SU-DHL-6 (cell line): ENCODE measurements around the gene ZMYM4.

Experiments used
- H2AFZ ChIP-seq: fragments of 200-600 bp; sonication (generic); 2 replicates; pipeline ENCODE4 v1.6.1; 2014; ENCODE audit warnings: low read depth, mild to moderate bottlenecking, moderate library complexity, mixed read lengths, antibody characterized with exemption, low read length; ENCODE audit not compliant: severe bottlenecking
- H3F3A ChIP-seq: fragments of 200-600 bp; shearing (Covaris generic); 2 replicates; pipeline ENCODE4 v1.6.0; 2016; ENCODE audit warnings: antibody characterized with exemption, mild to moderate bottlenecking; ENCODE audit not compliant: insufficient read depth
- H3K27ac ChIP-seq: fragments of 200-600 bp; sonication (generic); 2 replicates; pipeline ENCODE4 v1.5.1; 2016; ENCODE audit warnings: low read depth, mild to moderate bottlenecking, low read length, moderate library complexity, mixed read lengths
- H3K27me3 ChIP-seq: fragments of 200-600 bp; sonication (generic), shearing (Covaris generic); 2 replicates; pipeline ENCODE4 v1.6.0; 2014; ENCODE audit warnings: mild to moderate bottlenecking, low read length
- H3K36me3 ChIP-seq: fragments of 200-600 bp; sonication (generic); 2 replicates; pipeline ENCODE4 v1.6.1; 2014; ENCODE audit warnings: mild to moderate bottlenecking, low read length, mixed read lengths
- H3K4me2 ChIP-seq: fragments of 300-600, 200-600 bp; shearing (Covaris generic), sonication (generic); 2 replicates; pipeline ENCODE4 v1.6.0; 2014; ENCODE audit warnings: low read length, low read depth, mild to moderate bottlenecking; ENCODE audit not compliant: poor library complexity, severe bottlenecking
- H3K4me3 ChIP-seq: fragments of 200-600 bp; sonication (generic); 2 replicates; pipeline ENCODE4 v1.5.1; 2014; ENCODE audit warnings: antibody characterized with exemption, low read length, mild to moderate bottlenecking, mixed read lengths; ENCODE audit not compliant: insufficient read depth, poor library complexity, severe bottlenecking
- H3K79me2 ChIP-seq: fragments of 200-600 bp; sonication (generic); 2 replicates; pipeline ENCODE4 v1.6.1; 2014; ENCODE audit warnings: mild to moderate bottlenecking, low read length, moderate library complexity; ENCODE audit not compliant: insufficient read depth
- H3K9ac ChIP-seq: fragments of 200-600 bp; sonication (generic); 2 replicates; pipeline ENCODE4 v1.7.0; 2014; ENCODE audit warnings: mild to moderate bottlenecking, low read length
- H3K9me2 ChIP-seq: fragments of 200-600 bp; sonication (generic); replicated peaks from 2 replicates; pipeline ENCODE4 v1.6.1; 2014; ENCODE audit warnings: low read length; ENCODE audit not compliant: insufficient read depth
- H3K9me3 ChIP-seq: fragments of 200-600 bp; sonication (generic); 2 replicates; pipeline ENCODE4 v1.6.1; 2014; ENCODE audit warnings: low read length, mixed read lengths; ENCODE audit not compliant: insufficient read depth
- H4K20me1 ChIP-seq: fragments of 200-600 bp; sonication (generic); 2 replicates; pipeline ENCODE4 v1.6.1; 2014; ENCODE audit warnings: low read depth, mild to moderate bottlenecking, antibody characterized with exemption, low read length, moderate library complexity, mixed read lengths
- CTCF ChIP-seq: fragments of 200-600 bp; sonication (generic); IDR thresholded peaks from one replicate; pipeline ENCODE4 v1.5.1; 2017; ENCODE audit warnings: antibody characterized with exemption, mild to moderate bottlenecking, low read length, moderate library complexity; ENCODE audit not compliant: insufficient read depth, poor library complexity, severe bottlenecking
- EZH2phosphoT487 ChIP-seq: fragments of 200-600 bp; sonication (generic), shearing (Covaris generic); conservative IDR thresholded peaks from 2 replicates; pipeline ENCODE4 v1.6.1; 2018; ENCODE audit warnings: mild to moderate bottlenecking, antibody characterized with exemption, low read length, moderate library complexity, mixed read lengths

Gene ZMYM4

GRCh38 chr1:35290452-35290851 lies 21.9 kb downstream of the ZMYM4 start:
- Histone ChIP-seq H3K27me3 (no peaks in the 10 kb centered on the region), H3K36me3 (no peaks in the 10 kb centered on the region), H3K9me2 (no peaks in the 10 kb centered on the region), H4K20me1 (peaks cover 6% of the 10 kb centered on the region; the same call in 1 of the 2 replicates), H3K4me3 (no peak overlapping the region), H3K9ac (no peak overlapping the region), H3K4me2 (no peak overlapping the region), H3K79me2 (peaks cover 28% of the 10 kb centered on the region), H3K9me3 (no peaks in the 10 kb centered on the region), H3K27ac (no peak overlapping the region), H2AFZ (no peak overlapping the region), H3F3A (no peaks in the 10 kb centered on the region; the same call in 1 of the 2 replicates)
- no peak for TF ChIP-seq EZH2phosphoT487
- TF ChIP-seq CTCF, result no peak

GRCh38 chr1:35294809-35295208 lies 26.3 kb downstream of the ZMYM4 start:
- no peaks in the 10 kb centered on the region for H3F3A ChIP-seq
- no peaks in the 10 kb centered on the region for H3K9me2 ChIP-seq
- H3K9ac ChIP-seq, result no peak overlapping the region
- TF ChIP-seq EZH2phosphoT487 (no peak), CTCF (no peak)
- no peaks in the 10 kb centered on the region for H3K27me3 ChIP-seq
- H2AFZ ChIP-seq, result no peak overlapping the region
- H3K36me3 ChIP-seq, result no peaks in the 10 kb centered on the region
- no peaks in the 10 kb centered on the region for H4K20me1 ChIP-seq
- no peak overlapping the region for H3K27ac ChIP-seq
- H3K4me2 ChIP-seq, result no peak overlapping the region
- no peaks in the 10 kb centered on the region for H3K9me3 ChIP-seq
- no peak overlapping the region for H3K4me3 ChIP-seq
- H3K79me2 ChIP-seq, result peaks cover 11% of the 10 kb centered on the region; the same call in 1 of the 2 replicates

- H3K4me3 ChIP-seq, result no peak overlapping the region
- no peak overlapping the region for H3K4me2 ChIP-seq
- H3K9ac ChIP-seq, result no peak overlapping the region
- no peaks in the 10 kb centered on the region for H3K9me3 ChIP-seq
- H3K9me2 ChIP-seq, result no peaks in the 10 kb centered on the region
- TF ChIP-seq CTCF, result no peak
- no peak for TF ChIP-seq EZH2phosphoT487
- no peaks in the 10 kb centered on the region for H3K27me3 ChIP-seq
- 0 out of 2 replicates have a peak, but pooled peaks cover 4% of the 10 kb centered on the region for H3K79me2 ChIP-seq
- H4K20me1 ChIP-seq, result no peaks in the 10 kb centered on the region
- no peak overlapping the region for H2AFZ ChIP-seq
- 0 out of 2 replicates have a peak, but pooled peaks cover 5% of the 10 kb centered on the region for H3F3A ChIP-seq
- H3K27ac ChIP-seq, result no peak overlapping the region
- H3K36me3 ChIP-seq, result no peaks in the 10 kb centered on the region
Observed at GRCh38 chr1:35297886-35298285, 29.4 kb downstream of the ZMYM4 start.
